HL-60 (cell line): Measurements from ENCODE around the gene PRAMEF5.
"Not testable (repeated sequence)": the region's sequence is repeated elsewhere in the genome, so short reads cannot be mapped to it uniquely, and the experiment has no call there.

ENCODE experiments used
- CTCF ChIP-seq: IDR thresholded peaks from one replicate; pipeline ENCODE4 v1.5.1; 2011; ENCODE audit warnings: low read length, control low read depth, inconsistent platforms; ENCODE audit not compliant: insufficient read depth
- REST ChIP-seq: IDR thresholded peaks from 2 replicates; pipeline ENCODE4 v1.6.1; 2012; ENCODE audit warnings: low read depth; ENCODE audit not compliant: insufficient replicate concordance

DNA sequence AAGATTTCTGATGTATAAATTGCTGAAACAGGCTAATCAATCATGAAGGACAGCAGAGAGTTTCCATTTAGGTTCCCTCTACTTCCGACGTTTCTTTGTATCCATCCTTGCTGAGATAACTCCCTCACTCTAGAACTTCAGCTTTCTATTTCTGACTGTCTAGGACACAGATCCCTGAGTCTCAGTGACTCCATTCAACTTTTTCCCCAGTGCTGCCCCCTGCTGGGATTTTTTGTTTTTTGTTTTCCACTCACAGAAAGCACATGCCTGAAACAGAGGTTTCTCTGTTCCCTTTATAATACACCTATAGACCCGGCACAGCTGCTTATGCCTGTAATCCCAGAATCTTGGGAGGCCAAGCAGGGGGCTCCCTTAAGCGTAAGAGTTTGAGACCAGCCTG lies 31.2 kb upstream of the PRAMEF5 start:
- TF ChIP-seq CTCF, REST: not testable (repeated sequence)
